Sigmoid colon (tissue), 4 donors: Measurements from ENCODE around the gene LGSN.

Source experiments
- CTCF ChIP-seq, 4 experiments: fragments of 450-650 bp in 3 of 4; fragments of 200-600 bp in 1 of 4; IDR thresholded peaks; one replicate each; pipeline ENCODE4 v1.5.1; 2016 to 2019; ENCODE audit warnings: antibody characterized with exemption in 4 of 4, mild to moderate bottlenecking in 3 of 4, moderate library complexity in 2 of 4
- EP300 ChIP-seq, 4 donors: sonication (generic); formaldehyde crosslinking; IDR thresholded peaks; one replicate each; pipeline ENCODE4 v1.6.1; 2017; ENCODE audit warnings: antibody characterized with exemption in 4 of 4
- POLR2A ChIP-seq, 2 donors: fragments of 450-650 bp; IDR thresholded peaks; one replicate each; pipeline ENCODE4 v1.6.1; 2016; ENCODE audit warnings: antibody characterized with exemption in 2 of 2, mild to moderate bottlenecking in 2 of 2, moderate library complexity in 2 of 2
- POLR2AphosphoS5 ChIP-seq, 4 donors: sonication (generic); formaldehyde crosslinking; IDR thresholded peaks; one replicate each; pipeline ENCODE4 v1.6.1; 2017; ENCODE audit warnings: antibody characterized with exemption in 4 of 4

GRCh38 chr6:63303476-63303875 is 16.3 kb downstream of the LGSN start:
- TF ChIP-seq POLR2AphosphoS5 (IDR thresholded peaks at IDR 0.05) (no peak), CTCF (IDR thresholded peaks at IDR 0.05) (no peak), EP300 (IDR thresholded peaks at IDR 0.05) (no peak), POLR2A (IDR thresholded peaks at IDR 0.05) (no peak)
